NCI-H82 treated with DMSO at 0.1 percent for 48 hours (cell line): ENCODE results near the gene NUTM2A.
"Not testable (repeated sequence)": the region's sequence is repeated elsewhere in the genome, so short reads cannot be mapped to it uniquely, and the experiment has no call there.

Experiments
- DNase-seq: peaks from one replicate; lab custom pipeline; 2025; ENCODE audit not compliant: unreplicated experiment; lab: John Stamatoyannopoulos, UW

NUTM2A gene

GRCh38 chr10:87248818-87249353 is 23.6 kb downstream of the NUTM2A start:
- DNase-seq, result not testable (repeated sequence)

GRCh38 chr10:87280749-87281392 is 55.6 kb downstream of the NUTM2A start:
- DNase-seq, result not testable (repeated sequence)
